GM18519 (cell line): ENCODE measurements around the gene LAMC1.

ENCODE experiments used
- ATAC-seq: cut with Tn5 transposase; IDR thresholded peaks from one replicate; pipeline ENCODE4 v1.9.1; 2021; ENCODE audit warnings: mild to moderate bottlenecking, moderate library complexity; ENCODE audit not compliant: unreplicated experiment, low FRiP score

Gene LAMC1

DNA sequence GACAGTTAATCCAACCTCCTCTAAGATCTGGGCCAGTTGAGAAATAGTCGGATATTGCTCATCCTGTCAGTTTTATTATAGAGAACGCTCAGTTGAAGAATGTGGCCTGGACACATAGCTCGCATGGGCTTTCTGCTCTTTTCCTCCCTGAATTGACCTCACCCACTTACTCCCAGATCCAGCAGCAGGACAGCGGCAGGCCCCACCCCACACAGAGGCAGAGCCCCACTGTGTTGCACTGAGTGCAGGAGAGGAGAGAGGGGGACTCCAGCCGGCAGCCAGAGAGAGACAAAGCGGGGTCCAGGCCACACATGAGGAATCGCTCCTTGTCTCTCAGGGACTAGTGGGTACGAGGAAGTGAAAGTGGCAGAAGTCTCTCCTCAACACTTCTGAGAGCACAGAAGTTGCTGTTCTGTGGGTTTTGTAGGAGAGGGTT, 78.6 kb downstream of the LAMC1 start:
- ATAC-seq: no peak

DNA sequence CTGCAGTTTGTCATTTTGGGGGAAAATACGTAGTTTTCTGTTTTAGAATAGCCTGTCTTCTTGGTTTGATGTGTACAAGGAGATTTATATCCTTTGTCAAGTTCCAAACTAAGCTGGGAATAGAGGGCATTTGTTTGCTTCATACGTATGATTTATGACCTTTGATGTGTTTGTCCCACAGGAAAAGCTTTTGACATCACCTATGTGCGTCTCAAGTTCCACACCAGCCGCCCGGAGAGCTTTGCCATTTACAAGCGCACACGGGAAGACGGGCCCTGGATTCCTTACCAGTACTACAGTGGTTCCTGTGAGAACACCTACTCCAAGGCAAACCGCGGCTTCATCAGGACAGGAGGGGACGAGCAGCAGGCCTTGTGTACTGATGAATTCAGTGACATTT, 79.9 kb downstream of the LAMC1 start:
- ATAC-seq: no peak

DNA sequence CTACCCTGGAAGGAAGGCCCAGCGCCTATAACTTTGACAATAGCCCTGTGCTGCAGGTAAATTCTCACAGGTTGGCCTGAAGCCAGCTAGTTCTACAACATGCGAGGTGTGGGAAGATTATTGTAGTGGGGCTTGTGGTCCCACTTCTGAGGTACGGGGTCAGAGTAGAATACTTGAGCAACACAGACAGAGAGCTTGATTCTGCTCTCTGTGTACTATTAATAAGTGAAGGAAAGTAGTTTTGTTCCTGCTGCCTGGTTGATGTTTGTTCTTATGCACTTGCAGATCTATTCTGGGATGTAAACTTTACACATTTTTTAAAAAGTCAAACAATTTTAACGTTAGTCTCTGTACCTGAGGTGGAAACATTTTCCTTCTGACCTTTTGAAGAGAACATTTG, 80.4 kb downstream of the LAMC1 start:
- ATAC-seq: no peak

DNA sequence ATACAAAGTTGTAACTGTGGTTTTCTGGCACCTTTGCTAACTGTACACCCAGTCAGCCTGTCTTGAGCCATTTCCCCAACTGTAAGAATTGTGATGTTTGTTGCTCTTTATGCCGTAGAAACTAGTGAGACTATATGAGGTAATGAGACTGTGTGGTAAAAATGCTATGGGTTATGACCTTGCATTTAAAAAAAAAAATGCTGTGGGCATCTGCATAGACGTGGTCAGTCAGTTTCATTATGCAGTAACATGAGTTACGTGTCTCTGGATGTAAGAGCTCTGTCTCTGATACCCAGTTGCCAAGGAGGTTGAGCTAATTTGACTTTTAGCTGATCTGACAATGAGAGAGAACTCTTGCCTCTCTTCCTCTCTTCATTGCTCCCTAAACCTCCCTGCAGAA, 82.2 kb downstream of the LAMC1 start:
- ATAC-seq: no peak

DNA sequence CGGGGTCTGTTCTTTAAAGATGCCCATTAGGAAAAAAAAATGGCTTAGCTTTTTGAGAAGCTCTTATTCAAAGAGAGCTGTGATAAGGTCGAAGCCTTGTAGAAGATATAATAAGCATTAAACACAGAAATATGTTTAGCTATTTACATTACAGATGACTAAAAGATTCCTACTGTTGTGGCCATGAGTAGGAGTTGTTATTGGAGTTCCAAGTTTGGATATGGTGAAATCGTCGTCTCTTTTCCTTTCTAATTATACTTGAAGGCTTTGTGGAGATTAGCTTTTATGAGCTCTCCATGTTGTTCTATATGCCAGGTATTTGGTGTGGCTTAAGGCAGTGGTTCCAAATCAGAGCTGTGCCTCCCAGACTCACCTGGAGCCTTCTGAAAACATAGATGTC, 82.9 kb downstream of the LAMC1 start:
- no peak for ATAC-seq

DNA sequence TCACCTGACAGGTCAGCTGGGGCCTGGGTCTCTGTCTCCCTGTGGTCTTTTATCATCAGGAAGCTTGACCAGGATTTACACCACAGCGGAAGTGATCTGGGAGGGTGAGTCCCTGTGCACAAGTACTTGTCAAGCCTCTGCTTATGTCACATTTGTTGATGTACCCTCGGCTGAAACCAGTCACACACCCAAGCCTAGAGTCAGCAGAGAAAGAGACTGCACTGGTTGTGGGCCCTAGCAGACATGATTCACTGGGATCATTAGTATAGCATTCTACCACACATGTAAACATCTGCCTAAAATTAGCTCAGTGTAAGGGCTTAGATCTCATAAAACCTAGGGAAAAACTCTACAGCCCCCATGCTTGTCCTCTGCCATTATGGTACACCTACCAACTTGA, 83.5 kb downstream of the LAMC1 start:
- ATAC-seq: no peak

DNA sequence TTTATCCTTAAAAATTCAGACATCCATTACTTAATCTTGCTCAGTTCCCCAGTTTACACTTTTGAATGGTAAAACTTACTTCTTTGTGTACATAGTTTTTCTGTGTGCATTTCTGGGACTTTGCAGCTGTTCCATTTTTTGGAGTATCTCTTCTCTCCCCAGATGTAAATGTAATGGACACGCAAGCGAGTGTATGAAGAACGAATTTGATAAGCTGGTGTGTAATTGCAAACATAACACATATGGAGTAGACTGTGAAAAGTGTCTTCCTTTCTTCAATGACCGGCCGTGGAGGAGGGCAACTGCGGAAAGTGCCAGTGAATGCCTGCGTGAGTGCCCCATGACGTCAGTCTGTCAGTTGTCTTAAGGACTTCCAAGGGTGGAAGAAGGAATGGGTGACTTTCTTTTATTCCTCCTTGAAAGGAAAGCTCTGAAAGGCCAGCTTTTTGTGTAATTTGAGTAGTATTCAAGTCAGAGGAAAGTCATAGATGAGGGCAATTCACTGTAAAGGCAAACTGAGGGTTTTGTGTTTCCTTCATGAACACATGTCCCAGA, 87.2 kb downstream of the LAMC1 start:
- ATAC-seq: no peak

DNA sequence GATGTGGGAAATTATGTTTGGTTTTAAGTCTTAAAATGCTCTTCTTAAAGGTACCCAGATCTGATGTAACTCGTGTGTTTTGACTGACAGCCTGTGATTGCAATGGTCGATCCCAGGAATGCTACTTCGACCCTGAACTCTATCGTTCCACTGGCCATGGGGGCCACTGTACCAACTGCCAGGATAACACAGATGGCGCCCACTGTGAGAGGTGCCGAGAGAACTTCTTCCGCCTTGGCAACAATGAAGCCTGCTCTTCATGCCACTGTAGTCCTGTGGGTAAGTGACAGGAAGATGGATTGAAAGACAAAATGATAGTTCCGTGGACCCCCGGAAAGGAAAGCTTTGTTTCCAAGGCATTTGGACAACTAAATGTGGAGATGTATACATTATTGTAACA, 91.2 kb downstream of the LAMC1 start:
- ATAC-seq: no peak

DNA sequence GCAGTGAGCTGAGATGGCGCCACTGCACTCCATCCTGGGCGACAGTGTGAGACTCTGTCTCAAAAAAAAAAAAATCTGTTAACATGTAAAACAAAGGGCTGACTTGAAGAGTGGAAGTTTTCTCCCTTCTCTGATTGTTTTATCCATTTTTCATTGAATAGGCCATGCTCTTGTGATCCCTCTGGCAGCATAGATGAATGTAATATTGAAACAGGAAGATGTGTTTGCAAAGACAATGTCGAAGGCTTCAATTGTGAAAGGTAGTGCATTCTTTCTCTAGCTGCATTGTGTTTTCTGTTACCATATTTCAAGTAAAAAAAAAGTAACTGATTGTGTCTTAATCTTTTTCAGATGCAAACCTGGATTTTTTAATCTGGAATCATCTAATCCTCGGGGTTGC, 93.2 kb downstream of the LAMC1 start:
- no peak for ATAC-seq

DNA sequence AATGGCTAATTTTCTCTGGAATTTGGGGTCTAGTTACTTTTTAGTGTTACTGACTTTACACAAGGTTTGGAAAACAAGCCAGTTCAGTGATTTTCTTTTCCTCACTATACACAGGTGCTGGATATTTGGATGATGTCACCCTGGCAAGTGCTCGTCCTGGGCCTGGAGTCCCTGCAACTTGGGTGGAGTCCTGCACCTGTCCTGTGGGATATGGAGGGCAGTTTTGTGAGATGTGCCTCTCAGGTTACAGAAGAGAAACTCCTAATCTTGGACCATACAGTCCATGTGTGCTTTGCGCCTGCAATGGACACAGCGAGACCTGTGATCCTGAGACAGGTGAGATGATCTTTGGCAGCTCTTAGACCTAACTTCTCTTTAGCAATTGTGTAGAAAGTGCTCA, 98.4 kb downstream of the LAMC1 start:
- ATAC-seq: no peak

DNA sequence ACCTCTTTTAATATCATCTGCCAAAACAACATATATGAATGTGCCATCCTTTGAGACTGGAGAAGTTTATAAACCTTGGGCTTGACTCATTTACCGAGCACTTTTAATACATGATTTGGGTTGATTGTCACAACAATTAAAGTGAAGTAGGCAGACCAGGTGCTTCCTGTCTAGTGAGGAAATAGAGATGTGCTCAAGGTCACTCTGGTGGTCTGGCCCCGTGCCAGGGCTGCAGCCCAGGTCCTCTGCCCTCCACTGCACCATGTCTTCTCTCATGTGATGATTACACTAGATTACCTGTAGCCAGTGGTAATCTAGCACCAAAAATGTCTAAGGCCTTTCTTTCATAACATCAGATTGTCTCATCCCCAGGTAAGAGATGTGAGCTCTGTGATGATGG, 101.0 kb downstream of the LAMC1 start:
- no peak for ATAC-seq

DNA sequence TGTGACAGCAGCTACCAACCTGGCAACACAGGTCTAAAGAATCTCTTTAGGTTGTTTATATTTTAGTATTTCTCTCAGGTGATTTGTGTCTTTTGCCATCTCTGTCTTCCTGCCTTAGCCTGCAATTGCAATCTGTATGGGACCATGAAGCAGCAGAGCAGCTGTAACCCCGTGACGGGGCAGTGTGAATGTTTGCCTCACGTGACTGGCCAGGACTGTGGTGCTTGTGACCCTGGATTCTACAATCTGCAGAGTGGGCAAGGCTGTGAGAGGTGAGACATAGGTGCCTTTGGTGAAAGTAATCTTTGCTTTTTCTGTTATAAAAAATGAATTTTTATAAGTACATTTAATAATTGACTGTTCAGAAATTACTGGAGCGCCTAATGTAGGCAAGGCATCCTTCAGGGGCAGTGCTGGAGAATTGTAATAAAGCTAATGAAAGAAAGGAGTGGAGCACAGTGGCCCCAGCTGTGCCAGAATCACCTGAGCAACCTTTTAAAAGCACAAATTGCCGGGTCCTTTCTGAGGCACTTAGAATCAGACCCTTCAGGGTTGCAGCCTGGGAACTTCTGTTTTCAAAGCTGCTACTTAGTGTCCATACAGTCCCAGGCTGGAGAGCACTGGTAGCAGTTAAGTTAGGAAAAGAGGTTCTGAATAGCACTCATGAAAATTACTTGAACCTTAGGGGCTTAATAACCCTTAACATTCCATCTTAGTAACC, 102.2 kb downstream of the LAMC1 start:
- ATAC-seq: no peak

DNA sequence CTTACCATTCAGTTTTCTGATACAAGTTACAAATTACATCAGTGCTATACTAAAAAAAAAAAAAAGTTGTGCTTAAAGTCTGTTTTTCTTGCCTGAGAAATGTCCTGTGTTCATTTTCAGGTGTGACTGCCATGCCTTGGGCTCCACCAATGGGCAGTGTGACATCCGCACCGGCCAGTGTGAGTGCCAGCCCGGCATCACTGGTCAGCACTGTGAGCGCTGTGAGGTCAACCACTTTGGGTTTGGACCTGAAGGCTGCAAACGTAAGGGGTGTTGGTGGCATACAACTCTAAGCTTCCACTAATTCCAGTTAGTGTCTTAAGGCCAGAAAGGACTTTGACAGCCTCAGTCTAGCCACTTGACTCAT, 102.8 kb downstream of the LAMC1 start:
- ATAC-seq: no peak

DNA sequence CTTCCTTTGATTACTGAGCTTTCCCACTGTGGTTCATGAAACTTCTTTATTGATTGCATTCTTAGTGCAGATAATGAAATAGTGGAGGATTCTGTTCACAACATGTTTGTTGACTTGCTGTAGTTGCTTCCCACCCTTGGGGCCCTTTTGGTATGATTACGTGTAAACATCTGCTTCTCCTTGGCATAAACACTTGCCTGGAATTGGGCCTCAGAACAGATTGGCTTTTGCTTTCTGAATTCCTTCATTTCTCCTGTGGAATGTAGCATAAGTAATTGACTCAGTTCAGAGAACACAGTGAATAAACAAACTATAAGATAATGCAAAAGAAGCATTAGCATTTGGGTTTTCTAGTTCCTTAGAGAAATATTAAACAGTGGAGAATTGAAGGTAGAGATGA, 103.3 kb downstream of the LAMC1 start:
- ATAC-seq: no peak

DNA sequence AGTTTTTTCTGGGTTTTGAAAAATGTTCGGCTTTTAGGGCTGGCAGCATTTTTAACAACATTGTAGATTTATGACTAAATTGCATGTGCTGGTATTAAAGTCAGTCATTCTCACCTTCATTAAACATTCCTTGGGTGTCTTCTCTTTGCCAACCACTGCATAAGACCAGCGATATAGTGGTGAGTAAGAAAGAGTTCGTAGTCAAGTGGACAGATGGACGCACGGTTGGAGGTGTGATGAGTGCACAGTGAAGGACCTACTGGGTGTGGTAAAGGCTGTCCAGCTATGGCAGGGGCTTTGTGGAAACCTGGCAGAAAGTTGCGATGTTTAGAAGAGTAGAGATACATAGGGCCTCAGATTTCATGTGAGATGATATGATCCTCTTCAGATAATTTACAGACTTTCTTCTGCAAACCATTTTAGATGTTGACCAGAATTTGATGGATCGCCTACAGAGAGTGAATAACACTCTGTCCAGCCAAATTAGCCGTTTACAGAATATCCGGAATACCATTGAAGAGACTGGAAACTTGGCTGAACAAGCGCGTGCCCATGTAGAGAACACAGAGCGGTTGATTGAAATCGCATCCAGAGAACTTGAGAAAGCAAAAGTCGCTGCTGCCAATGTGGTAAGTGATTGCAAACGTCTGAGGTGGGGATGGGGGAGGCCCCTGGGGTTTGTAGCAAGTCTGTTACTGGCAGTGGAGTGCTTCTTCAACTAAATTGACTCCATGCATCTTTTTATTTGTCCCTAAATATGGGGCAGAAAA, 106.9 kb downstream of the LAMC1 start:
- ATAC-seq: no peak

DNA sequence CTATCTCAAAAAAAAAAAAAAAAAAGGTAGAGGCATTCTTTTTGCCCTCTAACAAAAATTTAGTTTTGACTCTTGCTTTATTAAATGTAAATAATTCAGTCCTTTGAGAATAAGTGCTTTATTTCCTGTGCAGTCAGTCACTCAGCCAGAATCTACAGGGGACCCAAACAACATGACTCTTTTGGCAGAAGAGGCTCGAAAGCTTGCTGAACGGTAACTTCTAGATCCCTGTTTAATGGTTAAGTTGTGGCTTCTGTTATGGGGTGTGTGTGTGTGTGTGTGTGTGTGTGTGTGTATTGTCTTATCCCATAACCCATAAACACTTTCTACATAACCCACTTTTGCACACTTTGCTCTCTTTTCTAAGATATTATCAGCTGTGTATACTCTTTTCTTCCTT, 107.9 kb downstream of the LAMC1 start:
- no peak for ATAC-seq

DNA sequence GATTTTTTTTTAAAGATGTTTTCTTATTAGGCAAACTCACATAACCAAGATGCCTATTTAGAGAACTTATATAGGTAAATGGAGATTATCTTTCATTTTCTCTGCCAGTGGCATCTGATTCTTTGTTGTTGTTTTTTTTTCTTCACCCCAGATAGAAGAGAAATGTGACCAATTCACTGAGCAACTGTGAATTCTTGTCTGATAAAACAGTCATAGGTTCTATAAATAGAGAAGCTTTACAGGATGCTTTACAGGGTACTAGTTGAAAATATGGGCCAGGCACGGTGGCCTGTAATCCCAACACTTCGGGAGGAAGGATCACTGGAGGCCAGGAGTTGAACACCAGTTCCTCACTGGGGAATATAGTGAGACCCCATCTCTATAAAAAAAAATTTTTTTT, 112.1 kb downstream of the LAMC1 start:
- ATAC-seq: no peak

DNA sequence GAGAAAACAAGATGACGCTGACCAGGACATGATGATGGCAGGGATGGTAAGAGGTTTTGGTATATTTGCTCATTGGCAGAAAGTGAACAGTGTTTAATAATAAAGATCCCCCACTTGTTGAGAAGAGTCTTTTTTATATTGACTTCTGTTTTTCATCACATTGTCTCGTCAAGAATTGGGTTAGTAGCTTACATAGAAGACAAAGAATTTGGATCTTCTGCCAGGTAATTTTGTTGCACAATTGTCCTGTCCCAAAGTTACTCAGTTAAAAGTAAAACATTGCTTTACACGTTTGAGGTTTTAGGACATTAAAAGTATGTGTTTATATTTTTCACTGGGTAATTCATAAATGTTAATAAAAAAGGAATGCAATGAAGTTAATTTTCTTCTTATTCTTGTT, 114.6 kb downstream of the LAMC1 start:
- no peak for ATAC-seq

DNA sequence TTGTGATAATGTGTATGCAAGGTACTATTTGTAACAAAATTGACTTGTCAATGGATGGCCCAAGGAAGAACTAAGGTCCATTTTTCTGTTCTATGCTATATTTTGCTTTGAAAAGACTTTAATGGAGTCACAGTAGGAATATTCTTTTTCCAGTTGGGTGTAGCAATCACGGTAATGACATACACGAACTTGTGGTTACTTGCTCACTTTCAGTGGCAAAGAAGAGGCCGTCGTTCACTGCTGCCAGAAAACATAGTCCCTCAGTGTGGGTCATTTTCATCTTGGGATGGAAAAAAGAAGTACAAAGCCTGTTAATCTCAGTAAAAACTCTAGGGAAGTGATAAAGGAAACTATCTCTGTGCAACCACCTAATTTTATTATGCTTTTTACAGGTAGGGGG, 115.1 kb downstream of the LAMC1 start:
- no peak for ATAC-seq

DNA sequence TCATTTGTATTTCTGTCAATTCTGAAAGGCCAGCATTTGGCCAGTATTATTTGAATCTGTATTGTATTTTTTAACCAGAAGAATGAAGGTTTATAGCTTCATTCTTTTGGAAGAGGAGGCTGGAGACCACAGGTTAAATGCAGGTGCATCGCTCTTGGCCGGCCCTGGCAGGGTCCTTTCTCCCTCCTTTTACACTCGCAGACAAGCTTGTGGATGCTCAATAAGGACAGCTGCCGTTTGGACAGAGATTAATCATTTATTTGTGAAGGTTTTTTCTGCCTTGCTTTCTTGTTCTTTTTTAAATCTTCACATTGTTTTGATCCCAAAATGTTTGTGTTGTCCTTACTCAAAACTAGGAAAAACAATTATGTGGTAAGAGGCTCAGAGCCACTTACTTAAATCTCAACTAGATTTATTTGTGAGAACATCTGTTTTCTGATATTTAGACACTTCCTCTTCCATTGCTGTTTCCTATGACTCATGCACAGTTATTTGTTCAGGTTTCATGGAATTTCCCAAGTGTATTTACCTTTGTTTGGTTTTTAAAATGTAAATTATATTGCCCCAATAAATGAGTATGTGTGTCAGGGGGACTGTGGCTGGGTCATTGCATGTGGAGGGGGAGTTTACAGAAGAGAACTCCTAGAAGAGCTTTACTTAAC, 116.2 kb downstream of the LAMC1 start:
- no peak for ATAC-seq

DNA sequence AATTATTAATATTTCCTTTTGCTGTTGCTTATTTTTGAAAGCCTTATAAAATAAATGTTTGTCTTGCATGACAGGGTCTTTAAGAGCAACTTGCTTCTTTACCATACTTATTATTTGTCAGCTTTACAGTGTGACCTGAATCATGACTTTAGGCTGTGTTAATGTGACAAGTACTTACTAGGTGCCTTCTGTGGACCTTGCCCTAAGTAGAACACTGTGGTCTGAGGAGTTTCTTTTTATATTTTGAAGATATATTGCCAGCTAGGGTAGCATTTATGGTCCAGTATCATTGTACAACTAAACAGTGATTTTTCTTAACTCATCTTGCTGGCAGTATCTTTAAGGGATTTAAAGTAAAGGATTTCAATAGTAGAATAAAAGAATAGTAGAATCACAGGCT, 117.4 kb downstream of the LAMC1 start:
- ATAC-seq: no peak

DNA sequence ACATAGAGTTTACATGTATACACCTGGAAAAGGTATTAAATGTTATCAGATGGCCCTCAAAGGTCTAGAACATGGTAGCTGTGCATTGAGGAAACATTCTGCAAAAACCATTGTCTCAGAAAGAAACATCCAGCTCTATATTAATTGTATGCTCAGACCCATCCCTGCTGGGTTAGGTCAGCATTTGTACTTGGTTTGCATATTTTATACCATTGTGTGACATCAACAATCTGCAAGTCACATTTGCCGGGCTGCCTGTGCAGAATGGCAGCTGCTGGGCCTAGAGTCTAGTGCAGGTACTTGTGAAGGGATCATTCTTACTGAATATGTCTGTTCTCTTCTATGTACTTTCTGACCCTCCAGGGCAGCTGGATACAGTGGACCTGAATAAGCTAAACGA, 119.0 kb downstream of the LAMC1 start:
- no peak for ATAC-seq
